GM13977 (cell line): Measurements from ENCODE around the gene ERICH6B.
"Not testable (repeated sequence)": the region's sequence is repeated elsewhere in the genome, so short reads cannot be mapped to it uniquely, and the experiment has no call there.

Source experiments
- DNase-seq: peaks from one replicate; pipeline ENCODE4 v3.0.0; 2012; ENCODE audit warnings: low spot score
- CTCF ChIP-seq: IDR thresholded peaks from 2 replicates; pipeline ENCODE4 v1.5.1; 2012; ENCODE audit warnings: mild to moderate bottlenecking, control low read depth; ENCODE audit not compliant: insufficient read depth; ENCODE audit errors: extremely low read depth, missing control alignments
- in situ Hi-C: fragments of 300-500 bp; cut with MboI; formaldehyde crosslinking; loops from one replicate; pipeline ENCODE4 v1.12.0; 2022; ENCODE audit warnings: low sequenced_read_pairs, low pct_unique_long_range_greater_than_20kb, mixed read lengths, inconsistent platforms; ENCODE audit not compliant: unreplicated experiment

Gene ERICH6B

GRCh38 chr13:45615501-45616101, at the start of gene ERICH6B:
Gene ERICH6B, minus strand, starts transcription at chr13:45615739. Its CDS starts 18,734 bp downstream, at chr13:45597005.
- no peak for DNase-seq
- no peak for TF ChIP-seq CTCF
- in situ Hi-C loops = no loop called here

GRCh38 chr13:45662903-45663302, 47.4 kb upstream of the ERICH6B start:
- in situ Hi-C loops = not testable (repeated sequence)

GRCh38 chr13:45662162-45662561, 46.6 kb upstream of the ERICH6B start:
- in situ Hi-C loops = no loop called here
- no peak for TF ChIP-seq CTCF
- DNase-seq = no peak

More at GRCh38 chr13:45662903-45663302, 47.4 kb upstream of the ERICH6B start:
- not testable (repeated sequence) for DNase-seq

GRCh38 chr13:45660458-45660857, 44.9 kb upstream of the ERICH6B start:
- DNase-seq, in situ Hi-C loops: not testable (repeated sequence)

- in situ Hi-C loops = no loop called here
- no peak for DNase-seq
Observed at GRCh38 chr13:45659536-45659935, 44.0 kb upstream of the ERICH6B start.

GRCh38 chr13:45658586-45659235, 43.2 kb upstream of the ERICH6B start:
- no peak for TF ChIP-seq CTCF
- in situ Hi-C loops = no loop called here
- no peak for DNase-seq

More at GRCh38 chr13:45659536-45659935, 44.0 kb upstream of the ERICH6B start:
- no peak for TF ChIP-seq CTCF

GRCh38 chr13:45654633-45655349, 39.3 kb upstream of the ERICH6B start:
- TF ChIP-seq CTCF = no peak
- in situ Hi-C loops = no loop called here

GRCh38 chr13:45645263-45645662, 29.7 kb upstream of the ERICH6B start:
- DNase-seq, in situ Hi-C loops: not testable (repeated sequence)

More at GRCh38 chr13:45654633-45655349, 39.3 kb upstream of the ERICH6B start:
- no peak for DNase-seq

GRCh38 chr13:45642159-45642558, 26.6 kb upstream of the ERICH6B start:
- DNase-seq, in situ Hi-C loops: not testable (repeated sequence)

- DNase-seq, in situ Hi-C loops: not testable (repeated sequence)
Observed at GRCh38 chr13:45635291-45635690, 19.8 kb upstream of the ERICH6B start.
